Ishikawa (cell line): Measurements from ENCODE around the gene HARS2.
A peak's percentile ranks its signal among the peaks of the same experiment; 100 is the strongest.

Experiments
- CEBPB ChIP-seq: IDR thresholded peaks from 2 replicates; pipeline ENCODE4 v1.6.1; 2012
- CREB1 ChIP-seq: IDR thresholded peaks from 2 replicates; pipeline ENCODE4 v1.6.1; 2012; ENCODE audit warnings: low read depth
- EGR1 ChIP-seq: IDR thresholded peaks from 2 replicates; pipeline ENCODE4 v1.6.1; 2012
- EP300 ChIP-seq: IDR thresholded peaks from 2 replicates; pipeline ENCODE4 v1.6.1; 2012; ENCODE audit warnings: borderline replicate concordance
- FOXM1 ChIP-seq: IDR thresholded peaks from 2 replicates; pipeline ENCODE4 v1.6.1; 2012; ENCODE audit warnings: low read depth, borderline replicate concordance
- MAX ChIP-seq: IDR thresholded peaks from 2 replicates; pipeline ENCODE4 v1.6.1; 2012
- NFIC ChIP-seq: IDR thresholded peaks from 2 replicates; pipeline ENCODE4 v1.6.1; 2012
- RAD21 ChIP-seq: IDR thresholded peaks from 2 replicates; pipeline ENCODE4 v1.6.1; 2012; ENCODE audit warnings: low read depth
- REST ChIP-seq: IDR thresholded peaks from 2 replicates; pipeline ENCODE4 v1.6.1; 2012; ENCODE audit warnings: low read depth, mild to moderate bottlenecking
- TAF1 ChIP-seq: IDR thresholded peaks from 2 replicates; pipeline ENCODE4 v1.6.1; 2012; ENCODE audit warnings: low read depth, mild to moderate bottlenecking
- TCF12 ChIP-seq: IDR thresholded peaks from 2 replicates; pipeline ENCODE4 v1.6.1; 2012; ENCODE audit warnings: low read depth
- TEAD4 ChIP-seq: IDR thresholded peaks from 2 replicates; pipeline ENCODE4 v1.6.1; 2012
- USF1 ChIP-seq: IDR thresholded peaks from 2 replicates; pipeline ENCODE4 v1.6.1; 2012
- YY1 ChIP-seq: IDR thresholded peaks from 2 replicates; pipeline ENCODE4 v1.6.1; 2012; ENCODE audit warnings: low read depth
- ZBTB7A ChIP-seq: IDR thresholded peaks from 2 replicates; pipeline ENCODE4 v1.6.1; 2012; ENCODE audit warnings: low read depth

The HARS2 gene, protein sequence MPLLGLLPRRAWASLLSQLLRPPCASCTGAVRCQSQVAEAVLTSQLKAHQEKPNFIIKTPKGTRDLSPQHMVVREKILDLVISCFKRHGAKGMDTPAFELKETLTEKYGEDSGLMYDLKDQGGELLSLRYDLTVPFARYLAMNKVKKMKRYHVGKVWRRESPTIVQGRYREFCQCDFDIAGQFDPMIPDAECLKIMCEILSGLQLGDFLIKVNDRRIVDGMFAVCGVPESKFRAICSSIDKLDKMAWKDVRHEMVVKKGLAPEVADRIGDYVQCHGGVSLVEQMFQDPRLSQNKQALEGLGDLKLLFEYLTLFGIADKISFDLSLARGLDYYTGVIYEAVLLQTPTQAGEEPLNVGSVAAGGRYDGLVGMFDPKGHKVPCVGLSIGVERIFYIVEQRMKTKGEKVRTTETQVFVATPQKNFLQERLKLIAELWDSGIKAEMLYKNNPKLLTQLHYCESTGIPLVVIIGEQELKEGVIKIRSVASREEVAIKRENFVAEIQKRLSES

GRCh38 chr5:140690941-140691924, at the start of gene HARS2, which contains the start of gene HARS1:
HARS2 (plus strand) TSS chr5:140691455; CDS start chr5:140691649, 194 bp downstream.
HARS1 (minus strand) TSS chr5:140691370; CDS start chr5:140691304, 66 bp downstream.
- TF ChIP-seq RAD21 (no peak), CREB1 (no peak), EGR1 (no peak), ZBTB7A (0 out of 2 replicates have a peak, but pooled peaks have one; percentile 43), TAF1 (peak; percentile 93), MAX (peak; percentile 68), TCF12 (peak; percentile 57), NFIC (peak; percentile 36; the same call in 1 of the 2 replicates), FOXM1 (no peak; the same call in 1 of the 2 replicates), CEBPB (0 out of 2 replicates have a peak, but pooled peaks have one; percentile 28)

- TF ChIP-seq TAF1 = no peak
- TF ChIP-seq NFIC = no peak
- no peak for TF ChIP-seq FOXM1
- TF ChIP-seq EGR1 = no peak
- no peak for TF ChIP-seq CEBPB
- TF ChIP-seq USF1 = no peak
- no peak for TF ChIP-seq YY1
- TF ChIP-seq CREB1 = no peak
- no peak for TF ChIP-seq ZBTB7A
- TF ChIP-seq TCF12 = no peak
- TF ChIP-seq RAD21 = no peak
- TF ChIP-seq MAX = no peak
- TF ChIP-seq EP300 = no peak
- no peak for TF ChIP-seq REST
- no peak for TF ChIP-seq TEAD4
Observed at GRCh38 chr5:140641716-140642115, 49.5 kb upstream of the HARS2 start.

DNA sequence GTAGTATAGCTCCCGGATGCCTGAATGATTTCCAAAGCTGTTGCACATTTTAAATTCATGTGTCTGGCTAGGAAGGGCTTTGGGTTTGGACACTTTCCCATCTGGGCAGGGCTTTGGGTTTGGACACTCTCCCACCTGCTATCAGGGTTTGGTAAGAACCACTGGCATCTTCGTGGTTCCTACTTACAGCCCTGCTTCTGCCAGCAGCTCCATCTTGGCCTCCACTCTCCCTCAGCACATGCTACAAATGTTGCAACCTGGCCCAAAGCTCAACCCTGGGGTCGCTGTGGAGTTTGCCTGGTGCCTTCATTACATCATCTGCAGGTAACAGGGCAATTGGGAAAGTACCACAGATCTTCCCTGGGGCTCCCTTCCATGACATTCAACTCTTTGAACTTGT, 48.5 kb upstream of the HARS2 start:
- no peak for TF ChIP-seq FOXM1
- no peak for TF ChIP-seq REST
- no peak for TF ChIP-seq CREB1
- TF ChIP-seq NFIC = no peak
- TF ChIP-seq MAX = no peak
- TF ChIP-seq USF1 = no peak

DNA sequence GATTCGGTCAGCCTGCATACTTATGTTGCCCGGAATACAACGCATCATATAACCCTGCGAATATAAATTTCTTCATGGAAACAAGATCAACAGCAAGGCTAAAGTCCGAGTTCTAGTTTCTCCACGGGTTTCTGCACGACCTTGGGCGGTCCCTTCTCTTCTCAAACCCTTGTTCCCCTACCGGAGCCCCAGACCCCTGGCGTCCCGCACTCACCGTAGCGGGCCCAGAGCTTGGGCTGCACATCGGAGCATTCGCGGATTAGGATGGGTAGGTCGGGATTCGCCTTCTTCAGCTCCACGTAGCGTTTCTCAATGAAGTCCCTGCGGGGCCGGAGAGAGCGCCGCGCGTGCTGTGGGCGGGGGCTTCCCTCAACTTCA, 44.2 kb upstream of the HARS2 start:
- TF ChIP-seq ZBTB7A (0 out of 2 replicates have a peak, but pooled peaks have one; percentile 30), REST (no peak)
